SU-DHL-6 (cell line): ENCODE results near the gene KANSL3.

ENCODE experiments used
- H2AFZ ChIP-seq: fragments of 200-600 bp; sonication (generic); 2 replicates; pipeline ENCODE4 v1.6.1; 2014; ENCODE audit warnings: low read depth, mild to moderate bottlenecking, moderate library complexity, mixed read lengths, antibody characterized with exemption, low read length; ENCODE audit not compliant: severe bottlenecking
- H3F3A ChIP-seq: fragments of 200-600 bp; shearing (Covaris generic); 2 replicates; pipeline ENCODE4 v1.6.0; 2016; ENCODE audit warnings: antibody characterized with exemption, mild to moderate bottlenecking; ENCODE audit not compliant: insufficient read depth
- H3K27ac ChIP-seq: fragments of 200-600 bp; sonication (generic); 2 replicates; pipeline ENCODE4 v1.5.1; 2016; ENCODE audit warnings: low read depth, mild to moderate bottlenecking, low read length, moderate library complexity, mixed read lengths
- H3K27me3 ChIP-seq: fragments of 200-600 bp; sonication (generic), shearing (Covaris generic); 2 replicates; pipeline ENCODE4 v1.6.0; 2014; ENCODE audit warnings: mild to moderate bottlenecking, low read length
- H3K36me3 ChIP-seq: fragments of 200-600 bp; sonication (generic); 2 replicates; pipeline ENCODE4 v1.6.1; 2014; ENCODE audit warnings: mild to moderate bottlenecking, low read length, mixed read lengths
- H3K4me2 ChIP-seq: fragments of 300-600, 200-600 bp; shearing (Covaris generic), sonication (generic); 2 replicates; pipeline ENCODE4 v1.6.0; 2014; ENCODE audit warnings: low read length, low read depth, mild to moderate bottlenecking; ENCODE audit not compliant: poor library complexity, severe bottlenecking
- H3K4me3 ChIP-seq: fragments of 200-600 bp; sonication (generic); 2 replicates; pipeline ENCODE4 v1.5.1; 2014; ENCODE audit warnings: antibody characterized with exemption, low read length, mild to moderate bottlenecking, mixed read lengths; ENCODE audit not compliant: insufficient read depth, poor library complexity, severe bottlenecking
- H3K79me2 ChIP-seq: fragments of 200-600 bp; sonication (generic); 2 replicates; pipeline ENCODE4 v1.6.1; 2014; ENCODE audit warnings: mild to moderate bottlenecking, low read length, moderate library complexity; ENCODE audit not compliant: insufficient read depth
- H3K9ac ChIP-seq: fragments of 200-600 bp; sonication (generic); 2 replicates; pipeline ENCODE4 v1.7.0; 2014; ENCODE audit warnings: mild to moderate bottlenecking, low read length
- H3K9me2 ChIP-seq: fragments of 200-600 bp; sonication (generic); replicated peaks from 2 replicates; pipeline ENCODE4 v1.6.1; 2014; ENCODE audit warnings: low read length; ENCODE audit not compliant: insufficient read depth
- H3K9me3 ChIP-seq: fragments of 200-600 bp; sonication (generic); 2 replicates; pipeline ENCODE4 v1.6.1; 2014; ENCODE audit warnings: low read length, mixed read lengths; ENCODE audit not compliant: insufficient read depth
- H4K20me1 ChIP-seq: fragments of 200-600 bp; sonication (generic); 2 replicates; pipeline ENCODE4 v1.6.1; 2014; ENCODE audit warnings: low read depth, mild to moderate bottlenecking, antibody characterized with exemption, low read length, moderate library complexity, mixed read lengths
- CTCF ChIP-seq: fragments of 200-600 bp; sonication (generic); IDR thresholded peaks from one replicate; pipeline ENCODE4 v1.5.1; 2017; ENCODE audit warnings: antibody characterized with exemption, mild to moderate bottlenecking, low read length, moderate library complexity; ENCODE audit not compliant: insufficient read depth, poor library complexity, severe bottlenecking
- EZH2phosphoT487 ChIP-seq: fragments of 200-600 bp; sonication (generic), shearing (Covaris generic); conservative IDR thresholded peaks from 2 replicates; pipeline ENCODE4 v1.6.1; 2018; ENCODE audit warnings: mild to moderate bottlenecking, antibody characterized with exemption, low read length, moderate library complexity, mixed read lengths

The KANSL3 gene

GRCh38 chr2:96663829-96664228, 25.7 kb upstream of the KANSL3 start:
- H3K27ac ChIP-seq: no peak overlapping the region
- H3K36me3 ChIP-seq: no peaks in the 10 kb centered on the region
- no peaks in the 10 kb centered on the region for H3F3A ChIP-seq
- H3K27me3 ChIP-seq: no peaks in the 10 kb centered on the region
- H3K9me2 ChIP-seq: no peaks in the 10 kb centered on the region
- TF ChIP-seq CTCF (no peak), EZH2phosphoT487 (no peak)
- no peaks in the 10 kb centered on the region for H3K79me2 ChIP-seq
- H4K20me1 ChIP-seq: no peaks in the 10 kb centered on the region
- H3K9me3 ChIP-seq: no peaks in the 10 kb centered on the region
- H3K4me3 ChIP-seq: no peak overlapping the region
- H3K9ac ChIP-seq: no peak overlapping the region
- H2AFZ ChIP-seq: no peak overlapping the region
- no peak overlapping the region for H3K4me2 ChIP-seq

GRCh38 chr2:96663177-96663576, 25.1 kb upstream of the KANSL3 start:
- Histone ChIP-seq H3K4me3 (no peak overlapping the region), H3K79me2 (no peaks in the 10 kb centered on the region), H3K4me2 (no peak overlapping the region), H4K20me1 (no peaks in the 10 kb centered on the region), H3K9me3 (no peaks in the 10 kb centered on the region), H3K27ac (no peak overlapping the region), H3F3A (no peaks in the 10 kb centered on the region), H2AFZ (no peak overlapping the region), H3K27me3 (no peaks in the 10 kb centered on the region), H3K9me2 (no peaks in the 10 kb centered on the region), H3K9ac (no peak overlapping the region), H3K36me3 (no peaks in the 10 kb centered on the region)
- TF ChIP-seq CTCF: no peak
- no peak for TF ChIP-seq EZH2phosphoT487

- H3K9me2 ChIP-seq: no peaks in the 10 kb centered on the region
- H3K4me2 ChIP-seq: no peak overlapping the region
- no peak overlapping the region for H3K27ac ChIP-seq
- no peaks in the 10 kb centered on the region for H3F3A ChIP-seq
- H3K9me3 ChIP-seq: no peaks in the 10 kb centered on the region
- H3K36me3 ChIP-seq: no peaks in the 10 kb centered on the region
- H3K27me3 ChIP-seq: no peaks in the 10 kb centered on the region
- no peaks in the 10 kb centered on the region for H4K20me1 ChIP-seq
- no peak for TF ChIP-seq EZH2phosphoT487
- no peak for TF ChIP-seq CTCF
- H2AFZ ChIP-seq: no peak overlapping the region
- H3K79me2 ChIP-seq: no peaks in the 10 kb centered on the region
- H3K9ac ChIP-seq: no peak overlapping the region
- no peak overlapping the region for H3K4me3 ChIP-seq
Measured at GRCh38 chr2:96662360-96662759, 24.2 kb upstream of the KANSL3 start.

- Histone ChIP-seq H3K27ac (no peak overlapping the region), H3K36me3 (no peaks in the 10 kb centered on the region), H3K4me2 (no peak overlapping the region), H3K9ac (no peak overlapping the region), H2AFZ (no peak overlapping the region), H3F3A (no peaks in the 10 kb centered on the region), H3K9me2 (no peaks in the 10 kb centered on the region), H4K20me1 (no peaks in the 10 kb centered on the region), H3K79me2 (no peaks in the 10 kb centered on the region), H3K4me3 (no peak overlapping the region), H3K9me3 (no peaks in the 10 kb centered on the region), H3K27me3 (no peaks in the 10 kb centered on the region)
- TF ChIP-seq CTCF (no peak), EZH2phosphoT487 (no peak)
Measured at GRCh38 chr2:96661324-96661723, 23.2 kb upstream of the KANSL3 start.
